Activated CD4-positive, alpha-beta T cell treated with anti-CD3 and anti-CD28 coated beads, Interleukin-2, amount 10 ng/mL, durations not matched to agents 7 days and 5 days (primary cell): Measurements from ENCODE around the gene NFIA. TPM values are rescaled to one million over a fixed set of nuclear protein-coding genes. Genes with fewer than 3 reads are reported as not detected.

Experiments used
- CTCF ChIA-PET: fragments of 350-600 bp; sonication (Branson Sonifier 250); formaldehyde crosslinking; loops from one replicate; lab custom pipeline; 2021; ENCODE audit warnings: antibody characterized with exemption; lab: Charles Lee
- POLR2A ChIA-PET: fragments of 350-600 bp; sonication (Branson Sonifier 250); formaldehyde crosslinking; loops from one replicate; lab custom pipeline; 2021; ENCODE audit warnings: antibody characterized with exemption; lab: Charles Lee
- DNase-seq: peaks from one replicate; pipeline ENCODE4 v3.0.0-alpha.2; 2020
- H3K27ac Mint-ChIP-seq: one replicate; pipeline ENCODE4 v1.8.0; 2021; ENCODE audit warnings: mild to moderate bottlenecking, moderate library complexity, mixed read lengths
- H3K27me3 Mint-ChIP-seq: one replicate; pipeline ENCODE4 v1.8.0; 2021; ENCODE audit warnings: mixed read lengths
- H3K36me3 Mint-ChIP-seq: one replicate; pipeline ENCODE4 v1.8.0; 2021; ENCODE audit warnings: low read depth, mixed read lengths
- H3K4me1 Mint-ChIP-seq: one replicate; pipeline ENCODE4 v1.8.0; 2021; ENCODE audit warnings: mixed read lengths
- H3K4me3 Mint-ChIP-seq: one replicate; pipeline ENCODE4 v1.8.0; 2021; ENCODE audit warnings: mild to moderate bottlenecking, moderate library complexity, mixed read lengths
- H3K9me3 Mint-ChIP-seq: one replicate; pipeline ENCODE4 v1.8.0; 2021; ENCODE audit warnings: mixed read lengths
- total RNA-seq, 2 experiments: library from RNA; stranded (reverse); gene quantifications; one replicate each; pipeline ENCODE4 v1.2.3, GENCODE V29; 2021

NFIA gene
- 1 to 10 TPM in 1 of 2 experiments, under 1 TPM in 1; 0.97 to 1.6 TPM for total RNA-seq

- ChIA-PET POLR2A (interaction anchor here (0.6 kb wide), 1 partner anchor 106 kb away, joined by 8 read pairs; no protein-coding TSS in a partner anchor), CTCF (interaction anchor here (0.7 to 1.2 kb wide), 3 partner anchors 24 to 302 kb away, joined by 3 to 5 read pairs (median 3); no protein-coding TSS in a partner anchor)
- Mint-ChIP-seq H3K27me3 (peaks cover 65% of the 10 kb centered on the region), H3K9me3 (no peaks in the 10 kb centered on the region), H3K36me3 (peaks cover 8% of the 10 kb centered on the region), H3K27ac (peak within 1 kb of the TSS; percentile 84), H3K4me3 (peak within 1 kb of the TSS; percentile 81), H3K4me1 (peaks cover 44% of the 10 kb centered on the region)
- peak; percentile 17 for DNase-seq
Measured at GRCh38 chr1:61082311-61083012, at the start of gene NFIA. Gene NFIA, plus strand, starts transcription at chr1:61082561.

- no peaks in the 10 kb centered on the region for H3K9me3 Mint-ChIP-seq
- no peaks in the 10 kb centered on the region for H3K36me3 Mint-ChIP-seq
- CTCF ChIA-PET, result no interaction called here
- no peak overlapping the region for H3K4me3 Mint-ChIP-seq
- peaks cover 13% of the 10 kb centered on the region for H3K27me3 Mint-ChIP-seq
- DNase-seq, result no peak
- POLR2A ChIA-PET, result no interaction called here
- no peak overlapping the region for H3K27ac Mint-ChIP-seq
- H3K4me1 Mint-ChIP-seq, result no peaks in the 10 kb centered on the region
Measured at GRCh38 chr1:61035880-61036279, 46.5 kb upstream of the NFIA start.

- H3K9me3 Mint-ChIP-seq, result no peaks in the 10 kb centered on the region
- CTCF ChIA-PET, result interaction anchor here (0.5 to 2.0 kb wide), 7 partner anchors 12 to 403 kb away, joined by 3 to 10 read pairs (median 4); no protein-coding TSS in a partner anchor
- no peak overlapping the region for H3K27ac Mint-ChIP-seq
- H3K36me3 Mint-ChIP-seq, result no peaks in the 10 kb centered on the region
- peaks cover 13% of the 10 kb centered on the region for H3K4me1 Mint-ChIP-seq
- no peak overlapping the region for H3K4me3 Mint-ChIP-seq
- peaks cover 45% of the 10 kb centered on the region for H3K27me3 Mint-ChIP-seq
- POLR2A ChIA-PET, result no interaction called here
- DNase-seq, result no peak
Measured at GRCh38 chr1:61042466-61043009, 39.8 kb upstream of the NFIA start.

- peaks cover 13% of the 10 kb centered on the region for H3K4me1 Mint-ChIP-seq
- CTCF ChIA-PET, result interaction anchor here (0.5 to 2.0 kb wide), 9 partner anchors 11 to 402 kb away, joined by 3 to 10 read pairs (median 3); no protein-coding TSS in a partner anchor
- peak; percentile 85 for DNase-seq
- H3K27ac Mint-ChIP-seq, result no peak overlapping the region
- H3K9me3 Mint-ChIP-seq, result no peaks in the 10 kb centered on the region
- POLR2A ChIA-PET, result no interaction called here
- no peaks in the 10 kb centered on the region for H3K36me3 Mint-ChIP-seq
- H3K27me3 Mint-ChIP-seq, result peaks cover 43% of the 10 kb centered on the region
- peak overlapping the region; percentile 62 for H3K4me3 Mint-ChIP-seq
Measured at GRCh38 chr1:61043010-61043820, 39.1 kb upstream of the NFIA start.

GRCh38 chr1:61046434-61046833, 35.9 kb upstream of the NFIA start:
- POLR2A ChIA-PET, result no interaction called here
- Mint-ChIP-seq H3K27ac (no peak overlapping the region), H3K9me3 (no peaks in the 10 kb centered on the region), H3K4me1 (peaks cover 19% of the 10 kb centered on the region), H3K4me3 (no peak overlapping the region), H3K36me3 (no peaks in the 10 kb centered on the region), H3K27me3 (peaks cover 40% of the 10 kb centered on the region)
- CTCF ChIA-PET, result interaction anchor here (1.0 kb wide), 1 partner anchor 103 kb away, joined by 3 read pairs; no protein-coding TSS in a partner anchor
- DNase-seq, result no peak

- ChIA-PET POLR2A (no interaction called here), CTCF (interaction anchor here (1.0 kb wide), 2 partner anchors 35 to 102 kb away, joined by 3 to 4 read pairs; no protein-coding TSS in a partner anchor)
- Mint-ChIP-seq H3K9me3 (no peaks in the 10 kb centered on the region), H3K4me1 (peaks cover 23% of the 10 kb centered on the region), H3K36me3 (no peaks in the 10 kb centered on the region), H3K27me3 (peaks cover 44% of the 10 kb centered on the region), H3K27ac (no peak overlapping the region), H3K4me3 (no peak overlapping the region)
- no peak for DNase-seq
Measured at GRCh38 chr1:61047061-61047460, 35.3 kb upstream of the NFIA start.

- Mint-ChIP-seq H3K4me1 (peaks cover 26% of the 10 kb centered on the region), H3K9me3 (no peaks in the 10 kb centered on the region), H3K4me3 (peak overlapping the region; percentile 70), H3K36me3 (no peaks in the 10 kb centered on the region), H3K27me3 (peaks cover 51% of the 10 kb centered on the region), H3K27ac (no peak overlapping the region)
- ChIA-PET POLR2A (interaction anchor here (1.1 kb wide), 2 partner anchors 28 to 485 kb away, joined by 4 read pairs; no protein-coding TSS in a partner anchor), CTCF (interaction anchor here (0.5 to 3.4 kb wide), 34 partner anchors 10 to 802 kb away, joined by 3 to 17 read pairs (median 3); partner anchors contain the start of gene NFIA)
- peak; percentile 87 for DNase-seq
Measured at GRCh38 chr1:61049850-61050540, 32.4 kb upstream of the NFIA start.

GRCh38 chr1:61050541-61051442, 31.6 kb upstream of the NFIA start:
- ChIA-PET POLR2A (interaction anchor here (1.1 kb wide), 2 partner anchors 27 to 484 kb away, joined by 4 read pairs; no protein-coding TSS in a partner anchor), CTCF (interaction anchor here (0.6 to 3.4 kb wide), 27 partner anchors 9 to 802 kb away, joined by 3 to 17 read pairs (median 4); partner anchors contain the start of gene NFIA)
- Mint-ChIP-seq H3K27ac (peak overlapping the region; percentile 11), H3K4me3 (peak overlapping the region; percentile 70), H3K36me3 (no peaks in the 10 kb centered on the region), H3K4me1 (peaks cover 26% of the 10 kb centered on the region), H3K27me3 (peaks cover 56% of the 10 kb centered on the region), H3K9me3 (no peaks in the 10 kb centered on the region)
- DNase-seq, result no peak

GRCh38 chr1:61051443-61051718, 31.0 kb upstream of the NFIA start:
- POLR2A ChIA-PET, result no interaction called here
- H3K4me1 Mint-ChIP-seq, result peaks cover 28% of the 10 kb centered on the region
- peak overlapping the region; percentile 60 for H3K4me3 Mint-ChIP-seq

GRCh38 chr1:61051719-61052394, 30.5 kb upstream of the NFIA start:
- H3K9me3 Mint-ChIP-seq, result no peaks in the 10 kb centered on the region
- peaks cover 30% of the 10 kb centered on the region for H3K4me1 Mint-ChIP-seq
- peak overlapping the region; percentile 40 for H3K4me3 Mint-ChIP-seq
- POLR2A ChIA-PET, result no interaction called here
- DNase-seq, result no peak
- H3K36me3 Mint-ChIP-seq, result no peaks in the 10 kb centered on the region
- CTCF ChIA-PET, result interaction anchor here (3.4 kb wide), 1 partner anchor 26 kb away, joined by 17 read pairs; no protein-coding TSS in a partner anchor
- peaks cover 58% of the 10 kb centered on the region for H3K27me3 Mint-ChIP-seq
- H3K27ac Mint-ChIP-seq, result no peak overlapping the region

More at GRCh38 chr1:61051443-61051718, 31.0 kb upstream of the NFIA start:
- H3K27me3 Mint-ChIP-seq, result peaks cover 57% of the 10 kb centered on the region
- no peak overlapping the region for H3K27ac Mint-ChIP-seq
- no peak for DNase-seq
- H3K36me3 Mint-ChIP-seq, result no peaks in the 10 kb centered on the region
- CTCF ChIA-PET, result interaction anchor here (0.8 to 3.4 kb wide), 3 partner anchors 27 to 402 kb away, joined by 4 to 17 read pairs (median 6); no protein-coding TSS in a partner anchor
- no peaks in the 10 kb centered on the region for H3K9me3 Mint-ChIP-seq
